DND-41 (cell line): Measurements from ENCODE around the gene CABYR.

ENCODE experiments used
- ATAC-seq: fragments of 200-7000 bp; cut with Tn5 transposase; 3 replicates; pipeline ENCODE4 v1.9.1; 2021; ENCODE audit warnings: low read depth; ENCODE audit not compliant: insufficient read depth
- DNase-seq: peaks from one replicate; pipeline ENCODE4 v3.0.0-alpha.2; 2020
- H2AFZ ChIP-seq: 2 replicates; pipeline ENCODE4 v1.6.0; 2012; ENCODE audit warnings: low read depth, low read length
- H3K27ac ChIP-seq: 2 replicates; pipeline ENCODE4 v1.5.1; 2012; ENCODE audit warnings: low read length, inconsistent platforms
- H3K27me3 ChIP-seq: fragments of 200-600 bp; sonication (generic); 2 replicates; pipeline ENCODE4 v1.6.0; 2012; ENCODE audit warnings: low read length, mild to moderate bottlenecking, inconsistent platforms; ENCODE audit not compliant: insufficient read depth, poor library complexity
- H3K36me3 ChIP-seq: 2 replicates; pipeline ENCODE4 v1.5.1; 2012; ENCODE audit warnings: low read length, inconsistent platforms; ENCODE audit not compliant: insufficient read depth
- H3K4me1 ChIP-seq: 2 replicates; pipeline ENCODE4 v1.5.1; 2012; ENCODE audit warnings: mild to moderate bottlenecking, low read length; ENCODE audit not compliant: insufficient read depth
- H3K4me2 ChIP-seq: 2 replicates; pipeline ENCODE4 v1.6.0; 2012; ENCODE audit warnings: mild to moderate bottlenecking, moderate library complexity, low read length, inconsistent platforms; ENCODE audit not compliant: insufficient read depth
- H3K4me3 ChIP-seq, 2 experiments: fragments of 200-600 bp in 1 of 2; shearing (Covaris generic) in 1 of 2; 2 replicates each; pipeline ENCODE4 v1.5.1; 2012 to 2016; ENCODE audit warnings: inconsistent platforms in 2 of 2, low read length in 2 of 2, mild to moderate bottlenecking in 2 of 2, low read depth in 1 of 2, moderate library complexity in 1 of 2
- H3K79me2 ChIP-seq: 2 replicates; pipeline ENCODE4 v1.6.0; 2012; ENCODE audit warnings: low read length, inconsistent platforms; ENCODE audit not compliant: insufficient read depth
- H3K9ac ChIP-seq: 2 replicates; pipeline ENCODE4 v1.6.0; 2012; ENCODE audit warnings: low read depth, mild to moderate bottlenecking, inconsistent platforms, low read length, moderate library complexity
- H3K9me3 ChIP-seq: 2 replicates; pipeline ENCODE4 v1.5.1; 2012; ENCODE audit warnings: low read length, moderate library complexity, mild to moderate bottlenecking, inconsistent platforms; ENCODE audit not compliant: insufficient read depth, severe bottlenecking
- H4K20me1 ChIP-seq: 2 replicates; pipeline ENCODE4 v1.6.0; 2012; ENCODE audit warnings: low read length; ENCODE audit not compliant: insufficient read depth
- CTCF ChIP-seq: IDR thresholded peaks from 2 replicates; pipeline ENCODE4 v1.5.1; 2012; ENCODE audit warnings: borderline replicate concordance, low read length, moderate library complexity, mild to moderate bottlenecking; ENCODE audit not compliant: poor library complexity, severe bottlenecking; ENCODE audit errors: extremely low read depth
- EZH2 ChIP-seq: IDR thresholded peaks from 3 replicates; pipeline ENCODE4 v1.6.1; 2012; ENCODE audit warnings: borderline replicate concordance, low read depth, mild to moderate bottlenecking, moderate library complexity, low read length, inconsistent platforms; ENCODE audit not compliant: severe bottlenecking

CABYR gene

GRCh38 chr18:24204904-24205303 lies 66.0 kb downstream of the CABYR start:
- ATAC-seq (no peak), DNase-seq (no peak)
- Histone ChIP-seq H3K27me3 (peaks cover 31% of the 10 kb centered on the region), H3K4me2 (no peak overlapping the region), H2AFZ (no peak overlapping the region), H3K36me3 (no peaks in the 10 kb centered on the region), H3K9me3 (no peaks in the 10 kb centered on the region), H3K79me2 (no peaks in the 10 kb centered on the region), H3K4me3 (no peak overlapping the region), H3K4me1 (no peaks in the 10 kb centered on the region), H3K9ac (no peak overlapping the region), H4K20me1 (no peaks in the 10 kb centered on the region), H3K27ac (no peak overlapping the region)
- no peak for TF ChIP-seq EZH2
- no peak for TF ChIP-seq CTCF

- no peak overlapping the region for H3K9ac ChIP-seq
- no peak for TF ChIP-seq EZH2
- no peak for TF ChIP-seq CTCF
- ATAC-seq (no peak), DNase-seq (no peak)
- no peaks in the 10 kb centered on the region for H3K9me3 ChIP-seq
- no peaks in the 10 kb centered on the region for H3K36me3 ChIP-seq
- no peak overlapping the region for H2AFZ ChIP-seq
- no peak overlapping the region for H3K4me2 ChIP-seq
- H3K27ac ChIP-seq = no peak overlapping the region
- H3K4me3 ChIP-seq = no peak overlapping the region
- no peaks in the 10 kb centered on the region for H4K20me1 ChIP-seq
- peaks cover 20% of the 10 kb centered on the region for H3K27me3 ChIP-seq
- H3K4me1 ChIP-seq = no peaks in the 10 kb centered on the region
- no peaks in the 10 kb centered on the region for H3K79me2 ChIP-seq
These were observed 69.6 kb downstream of the CABYR start for GRCh38 chr18:24208270-24209035.

- TF ChIP-seq CTCF (no peak), EZH2 (no peak)
- Histone ChIP-seq H3K36me3 (no peaks in the 10 kb centered on the region), H3K4me2 (no peak overlapping the region), H3K79me2 (no peaks in the 10 kb centered on the region), H3K9ac (no peak overlapping the region), H3K27me3 (peaks cover 12% of the 10 kb centered on the region), H3K4me1 (no peaks in the 10 kb centered on the region), H3K4me3 (no peak overlapping the region), H3K27ac (no peak overlapping the region), H2AFZ (no peak overlapping the region), H3K9me3 (no peaks in the 10 kb centered on the region), H4K20me1 (no peaks in the 10 kb centered on the region)
- ATAC-seq (no peak), DNase-seq (no peak)
These were observed 70.7 kb downstream of the CABYR start for GRCh38 chr18:24209558-24209957.
